Measurements from ENCODE around the gene IGSF21.

DNA sequence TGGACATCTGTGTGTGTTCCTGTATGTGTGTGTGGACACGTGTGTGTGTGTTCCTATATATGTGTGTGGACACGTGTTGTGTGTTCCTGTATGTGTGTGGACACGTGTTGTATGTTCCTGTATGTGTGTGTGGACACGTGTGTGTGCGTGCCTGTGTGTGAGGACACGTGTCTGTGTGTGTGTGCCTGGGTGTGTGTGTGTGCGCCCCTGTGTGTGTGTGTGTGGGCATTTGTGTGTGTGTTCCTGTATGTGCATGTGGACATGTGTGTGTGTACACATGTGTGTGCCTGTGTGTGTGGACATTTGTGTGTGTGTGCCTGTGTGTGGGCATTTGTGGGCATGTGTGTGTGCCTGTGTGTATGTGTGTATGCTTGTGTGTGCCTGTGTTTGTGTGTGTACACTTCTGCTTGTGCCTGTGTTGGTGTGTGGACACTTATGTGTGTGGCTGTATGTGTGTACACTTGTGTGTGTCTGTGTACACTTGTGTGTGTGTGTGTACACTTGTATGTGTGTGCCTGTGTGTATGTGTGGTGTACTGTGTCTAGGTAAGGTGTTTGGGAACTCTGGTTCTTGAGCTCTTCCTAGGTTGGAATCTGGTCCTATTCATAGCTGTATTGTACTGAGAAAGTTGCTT, 3.7 kb upstream of the IGSF21 start:
- no peak for TF ChIP-seq POLR2A (IDR thresholded peaks at IDR 0.05; ENCODE audit: control extremely low read depth in 1 of 2, low read depth in 2 of 2, low read length in 2 of 2)
- TF ChIP-seq JUN (IDR thresholded peaks at IDR 0.05; ENCODE audit: low read depth, low read length): no peak
- no peak for TF ChIP-seq CHD1 (IDR thresholded peaks at IDR 0.05; ENCODE audit: low read depth, low read length)
- TF ChIP-seq EZH2 (IDR thresholded peaks at IDR 0.05; ENCODE audit: low read depth, low read length, severe bottlenecking): no peak
- TF ChIP-seq CTCF (IDR thresholded peaks at IDR 0.05; ENCODE audit: control extremely low read depth in 1 of 3, insufficient read depth in 1 of 3, low read depth in 1 of 3, low read length in 3 of 3): no peak
- TF ChIP-seq BCL11A (IDR thresholded peaks at IDR 0.05; ENCODE audit: low read depth in 2 of 2, low read length in 2 of 2): no peak
- no peak for TF ChIP-seq MAFK (IDR thresholded peaks at IDR 0.05; ENCODE audit: low read depth, low read length)
- no peak for TF ChIP-seq KDM1A (IDR thresholded peaks at IDR 0.05; ENCODE audit: borderline replicate concordance, low read length)
- no peak for TF ChIP-seq HDAC6 (IDR thresholded peaks at IDR 0.05; ENCODE audit: low read depth, low read length)
- TF ChIP-seq GTF2F1 (IDR thresholded peaks at IDR 0.05; ENCODE audit: borderline replicate concordance, low read depth, low read length): no peak
- no peak for TF ChIP-seq YY1 (IDR thresholded peaks at IDR 0.05; ENCODE audit: low read depth, low read length)
- no peak for TF ChIP-seq POLR2AphosphoS5 (IDR thresholded peaks at IDR 0.05; ENCODE audit: low read depth, low read length)
- no peak for TF ChIP-seq RAD21 (IDR thresholded peaks at IDR 0.05 in 1 of 2, conservative IDR thresholded peaks at IDR 0.05 in 1 of 2; ENCODE audit: low read depth in 2 of 2, low read length in 2 of 2)
